GM12891 (cell line): ENCODE measurements around the gene ANKRD44.

ENCODE experiments used
- PAX5 ChIP-seq: IDR thresholded peaks from 2 replicates; pipeline ENCODE4 v1.6.1; 2011; ENCODE audit warnings: low read length, moderate library complexity, mild to moderate bottlenecking; ENCODE audit not compliant: insufficient read depth, severe bottlenecking
- POLR2A ChIP-seq: IDR thresholded peaks from 2 replicates; pipeline ENCODE4 v1.6.1; 2011; ENCODE audit warnings: low read depth, low read length, control low read depth
- POLR2AphosphoS5 ChIP-seq: IDR thresholded peaks from 2 replicates; pipeline ENCODE4 v1.6.1; 2011; ENCODE audit warnings: low read depth, low read length, control low read depth
- SPI1 ChIP-seq: IDR thresholded peaks from 2 replicates; pipeline ENCODE4 v1.6.1; 2011; ENCODE audit warnings: low read depth, low read length, control low read depth

- TF ChIP-seq POLR2AphosphoS5 = no peak
- no peak for TF ChIP-seq PAX5
- TF ChIP-seq POLR2A = no peak
- peak; percentile 36; the same call in 1 of the 2 replicates for TF ChIP-seq SPI1
Observed at GRCh38 chr2:197207598-197207997, 103.0 kb downstream of the ANKRD44 start.
